ENCODE results near the gene NMBR. TPM values are rescaled to one million over a fixed set of nuclear protein-coding genes. Genes with fewer than 3 reads are reported as not detected.
A peak's percentile ranks its signal among the peaks of the same experiment; 100 is the strongest.

NMBR gene
- total and polyA plus RNA-seq, 2 of the 8 experiments (the other 6 are each of a cell fraction or from before 2014, with no cell fraction given): 0.08 TPM; not detected in 1

- no peaks in the 10 kb centered on the region for H3K79me2 ChIP-seq (ENCODE audit: control insufficient read depth in 1 of 2, insufficient read depth in 2 of 2, low read length in 2 of 2)
- H3K14ac ChIP-seq (ENCODE audit: insufficient read length): no peak overlapping the region
- no peaks in the 10 kb centered on the region for H3K36me3 ChIP-seq (ENCODE audit: control insufficient read depth in 2 of 4, insufficient read depth in 4 of 4, low read length in 3 of 4)
- no peak overlapping the region for H2BK15ac ChIP-seq (ENCODE audit: low read length)
- H3K4me2 ChIP-seq (ENCODE audit: insufficient read depth in 1 of 2, low read depth in 2 of 2, low read length in 2 of 2): no peak overlapping the region
- no peak overlapping the region for H2BK20ac ChIP-seq (ENCODE audit: low read length)
- no peaks in the 10 kb centered on the region for H3K9me3 ChIP-seq (ENCODE audit: insufficient read depth in 2 of 2, low read depth in 1 of 2, low read length in 1 of 2)
- CTCF ChIA-PET (ENCODE audit: partially characterized antibody): interaction anchor here (0.7 kb wide), 1 partner anchor 1404 kb away, joined by 3 read pairs; no protein-coding TSS in a partner anchor
- no peak overlapping the region for H3K27ac ChIP-seq (ENCODE audit: low read depth, low read length)
- H3K9ac ChIP-seq (replicated peaks in 1 of 4; ENCODE audit: extremely low read depth in 1 of 4, low read depth in 3 of 4, low read length in 3 of 4): no peak overlapping the region
- 92% methylated on average over 12 of the region's 12 CpGs; no CpG with 5 or more reads in 1 of the 2 experiments for WGBS, 2 experiments (ENCODE audit: extremely low coverage in 1 of 2, insufficient coverage in 1 of 2, insufficient read length in 1 of 2, insufficient replicate concordance in 2 of 2, low coverage in 1 of 2, low lambda C conversion rate in 2 of 2, missing lambda C conversion rate in 1 of 2)
- H2BK120ac ChIP-seq (replicated peaks; ENCODE audit: low read depth, low read length): no peak overlapping the region
- H3K4ac ChIP-seq (replicated peaks; ENCODE audit: insufficient read length, low read depth, low read length): no peak overlapping the region
- no peak overlapping the region for H4K91ac ChIP-seq (replicated peaks; ENCODE audit: insufficient read length, low read length)
- no peaks in the 10 kb centered on the region for H4K20me1 ChIP-seq (replicated peaks in 1 of 2; ENCODE audit: control insufficient read depth in 1 of 2, insufficient read depth in 2 of 2, low read length in 2 of 2)
- 0 out of 2 replicates have a peak overlapping the region, but pooled peaks have one; percentile 9 for H2AFZ ChIP-seq (ENCODE audit: low read length)
- DNase-seq (ENCODE audit: low read depth in 1 of 2, low spot score in 2 of 2) (no peak), FAIRE-seq (no peak)
- H2BK5ac ChIP-seq (ENCODE audit: low read depth, low read length): no peak overlapping the region
- no peak overlapping the region for H3K56ac ChIP-seq (replicated peaks; ENCODE audit: insufficient read length, low read depth, low read length)
- no peak overlapping the region for H3K23ac ChIP-seq (ENCODE audit: insufficient read length)
- no peak overlapping the region for H3K18ac ChIP-seq (ENCODE audit: extremely low read depth, low read length)
- no peak overlapping the region for H3K4me3 ChIP-seq (ENCODE audit: extremely low read depth in 1 of 4, insufficient read depth in 2 of 4, low read depth in 3 of 4, low read length in 4 of 4)
- H3K27me3 ChIP-seq (replicated peaks in 1 of 4; ENCODE audit: control insufficient read depth in 3 of 4, extremely low read depth in 1 of 4, insufficient read depth in 3 of 4, low read length in 3 of 4): no peaks in the 10 kb centered on the region
- no peak overlapping the region for H2AK5ac ChIP-seq (ENCODE audit: low read depth, low read length)
- H3K4me1 ChIP-seq (replicated peaks in 1 of 4; ENCODE audit: control insufficient read depth in 3 of 4, insufficient read depth in 4 of 4, low read length in 3 of 4): no peaks in the 10 kb centered on the region
- no peak overlapping the region for H2BK12ac ChIP-seq (ENCODE audit: low read depth, low read length)
- no peaks in the 10 kb centered on the region; the same call in 1 of the 2 replicates for H3K23me2 ChIP-seq (ENCODE audit: low read depth, low read length)
- POLR2A ChIA-PET (ENCODE audit: partially characterized antibody): no interaction called here
- no peak overlapping the region for H4K8ac ChIP-seq (ENCODE audit: extremely low read depth, insufficient read depth, low read length)
- no peak overlapping the region for H4K5ac ChIP-seq (ENCODE audit: insufficient read length, low read depth, low read length)
- no peaks in the 10 kb centered on the region for H3K79me1 ChIP-seq (ENCODE audit: low read depth, low read length)
- TF ChIP-seq RAD21 (IDR thresholded peaks at IDR 0.05 in 1 of 2, conservative IDR thresholded peaks at IDR 0.05 in 1 of 2; ENCODE audit: low read depth in 2 of 2, low read length in 2 of 2): no peak
- no peak for TF ChIP-seq ASH2L (IDR thresholded peaks at IDR 0.05; ENCODE audit: low read length)
- TF ChIP-seq SIN3A (conservative IDR thresholded peaks at IDR 0.05 in 1 of 2, IDR thresholded peaks at IDR 0.05 in 1 of 2; ENCODE audit: low read depth in 1 of 2, low read length in 2 of 2): no peak
- TF ChIP-seq YY1 (IDR thresholded peaks at IDR 0.05; ENCODE audit: low read depth, low read length): no peak
- TF ChIP-seq SAP30 (IDR thresholded peaks at IDR 0.05; ENCODE audit: insufficient read depth, insufficient replicate concordance, low read length): no peak
- TF ChIP-seq ZNF274 (IDR thresholded peaks at IDR 0.05; ENCODE audit: borderline replicate concordance, extremely low read depth, low read length): no peak
- TF ChIP-seq ATF3 (IDR thresholded peaks at IDR 0.05; ENCODE audit: insufficient read depth, low read depth, low read length): no peak
- TF ChIP-seq TAF1 (IDR thresholded peaks at IDR 0.05; ENCODE audit: low read depth, low read length): no peak
- no peak for TF ChIP-seq SP1 (IDR thresholded peaks at IDR 0.05; ENCODE audit: low read depth, low read length)
These were observed 98.9 kb downstream of the NMBR start for GRCh38 chr6:142047934-142048592.

All from H1 (cell line).